ENCODE results near the gene KRT73.

GRCh38 chr12:52662093-52662917 is 43.9 kb upstream of the KRT73 start:
- TF ChIP-seq EZH2 (IDR thresholded peaks at IDR 0.05; ENCODE audit: low read depth, unreplicated experiment): no peak
- no peak for TF ChIP-seq POLR2AphosphoS5 (IDR thresholded peaks at IDR 0.05; ENCODE audit: low read depth)
- TF ChIP-seq, protein P1, sequence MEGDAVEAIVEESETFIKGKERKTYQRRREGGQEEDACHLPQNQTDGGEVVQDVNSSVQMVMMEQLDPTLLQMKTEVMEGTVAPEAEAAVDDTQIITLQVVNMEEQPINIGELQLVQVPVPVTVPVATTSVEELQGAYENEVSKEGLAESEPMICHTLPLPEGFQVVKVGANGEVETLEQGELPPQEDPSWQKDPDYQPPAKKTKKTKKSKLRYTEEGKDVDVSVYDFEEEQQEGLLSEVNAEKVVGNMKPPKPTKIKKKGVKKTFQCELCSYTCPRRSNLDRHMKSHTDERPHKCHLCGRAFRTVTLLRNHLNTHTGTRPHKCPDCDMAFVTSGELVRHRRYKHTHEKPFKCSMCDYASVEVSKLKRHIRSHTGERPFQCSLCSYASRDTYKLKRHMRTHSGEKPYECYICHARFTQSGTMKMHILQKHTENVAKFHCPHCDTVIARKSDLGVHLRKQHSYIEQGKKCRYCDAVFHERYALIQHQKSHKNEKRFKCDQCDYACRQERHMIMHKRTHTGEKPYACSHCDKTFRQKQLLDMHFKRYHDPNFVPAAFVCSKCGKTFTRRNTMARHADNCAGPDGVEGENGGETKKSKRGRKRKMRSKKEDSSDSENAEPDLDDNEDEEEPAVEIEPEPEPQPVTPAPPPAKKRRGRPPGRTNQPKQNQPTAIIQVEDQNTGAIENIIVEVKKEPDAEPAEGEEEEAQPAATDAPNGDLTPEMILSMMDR (conservative IDR thresholded peaks at IDR 0.05; ENCODE audit: low read depth in 2 of 2): no peak
- TF ChIP-seq EZH2phosphoT487 (IDR thresholded peaks at IDR 0.05; ENCODE audit: unreplicated experiment): no peak
- TF ChIP-seq ZNF331 (CRISPR knock-in tag; IDR thresholded peaks at IDR 0.05; ENCODE audit: low read depth): no peak
- no peak for TF ChIP-seq JUNB (IDR thresholded peaks at IDR 0.05; ENCODE audit: unreplicated experiment)
- TF ChIP-seq STAT1 (IDR thresholded peaks at IDR 0.05; ENCODE audit: unreplicated experiment): no peak
- TF ChIP-seq REST (IDR thresholded peaks at IDR 0.05; ENCODE audit: unreplicated experiment): no peak
- TF ChIP-seq NANOG (IDR thresholded peaks at IDR 0.05; ENCODE audit: borderline replicate concordance): no peak
- TF ChIP-seq CREB1 (CRISPR knock-in tag; IDR thresholded peaks at IDR 0.05; ENCODE audit: low read depth): no peak
- TF ChIP-seq ETS1 (IDR thresholded peaks at IDR 0.05): no peak
- no peak for TF ChIP-seq ZNF114 (CRISPR knock-in tag; IDR thresholded peaks at IDR 0.05)
- TF ChIP-seq, protein P2, sequence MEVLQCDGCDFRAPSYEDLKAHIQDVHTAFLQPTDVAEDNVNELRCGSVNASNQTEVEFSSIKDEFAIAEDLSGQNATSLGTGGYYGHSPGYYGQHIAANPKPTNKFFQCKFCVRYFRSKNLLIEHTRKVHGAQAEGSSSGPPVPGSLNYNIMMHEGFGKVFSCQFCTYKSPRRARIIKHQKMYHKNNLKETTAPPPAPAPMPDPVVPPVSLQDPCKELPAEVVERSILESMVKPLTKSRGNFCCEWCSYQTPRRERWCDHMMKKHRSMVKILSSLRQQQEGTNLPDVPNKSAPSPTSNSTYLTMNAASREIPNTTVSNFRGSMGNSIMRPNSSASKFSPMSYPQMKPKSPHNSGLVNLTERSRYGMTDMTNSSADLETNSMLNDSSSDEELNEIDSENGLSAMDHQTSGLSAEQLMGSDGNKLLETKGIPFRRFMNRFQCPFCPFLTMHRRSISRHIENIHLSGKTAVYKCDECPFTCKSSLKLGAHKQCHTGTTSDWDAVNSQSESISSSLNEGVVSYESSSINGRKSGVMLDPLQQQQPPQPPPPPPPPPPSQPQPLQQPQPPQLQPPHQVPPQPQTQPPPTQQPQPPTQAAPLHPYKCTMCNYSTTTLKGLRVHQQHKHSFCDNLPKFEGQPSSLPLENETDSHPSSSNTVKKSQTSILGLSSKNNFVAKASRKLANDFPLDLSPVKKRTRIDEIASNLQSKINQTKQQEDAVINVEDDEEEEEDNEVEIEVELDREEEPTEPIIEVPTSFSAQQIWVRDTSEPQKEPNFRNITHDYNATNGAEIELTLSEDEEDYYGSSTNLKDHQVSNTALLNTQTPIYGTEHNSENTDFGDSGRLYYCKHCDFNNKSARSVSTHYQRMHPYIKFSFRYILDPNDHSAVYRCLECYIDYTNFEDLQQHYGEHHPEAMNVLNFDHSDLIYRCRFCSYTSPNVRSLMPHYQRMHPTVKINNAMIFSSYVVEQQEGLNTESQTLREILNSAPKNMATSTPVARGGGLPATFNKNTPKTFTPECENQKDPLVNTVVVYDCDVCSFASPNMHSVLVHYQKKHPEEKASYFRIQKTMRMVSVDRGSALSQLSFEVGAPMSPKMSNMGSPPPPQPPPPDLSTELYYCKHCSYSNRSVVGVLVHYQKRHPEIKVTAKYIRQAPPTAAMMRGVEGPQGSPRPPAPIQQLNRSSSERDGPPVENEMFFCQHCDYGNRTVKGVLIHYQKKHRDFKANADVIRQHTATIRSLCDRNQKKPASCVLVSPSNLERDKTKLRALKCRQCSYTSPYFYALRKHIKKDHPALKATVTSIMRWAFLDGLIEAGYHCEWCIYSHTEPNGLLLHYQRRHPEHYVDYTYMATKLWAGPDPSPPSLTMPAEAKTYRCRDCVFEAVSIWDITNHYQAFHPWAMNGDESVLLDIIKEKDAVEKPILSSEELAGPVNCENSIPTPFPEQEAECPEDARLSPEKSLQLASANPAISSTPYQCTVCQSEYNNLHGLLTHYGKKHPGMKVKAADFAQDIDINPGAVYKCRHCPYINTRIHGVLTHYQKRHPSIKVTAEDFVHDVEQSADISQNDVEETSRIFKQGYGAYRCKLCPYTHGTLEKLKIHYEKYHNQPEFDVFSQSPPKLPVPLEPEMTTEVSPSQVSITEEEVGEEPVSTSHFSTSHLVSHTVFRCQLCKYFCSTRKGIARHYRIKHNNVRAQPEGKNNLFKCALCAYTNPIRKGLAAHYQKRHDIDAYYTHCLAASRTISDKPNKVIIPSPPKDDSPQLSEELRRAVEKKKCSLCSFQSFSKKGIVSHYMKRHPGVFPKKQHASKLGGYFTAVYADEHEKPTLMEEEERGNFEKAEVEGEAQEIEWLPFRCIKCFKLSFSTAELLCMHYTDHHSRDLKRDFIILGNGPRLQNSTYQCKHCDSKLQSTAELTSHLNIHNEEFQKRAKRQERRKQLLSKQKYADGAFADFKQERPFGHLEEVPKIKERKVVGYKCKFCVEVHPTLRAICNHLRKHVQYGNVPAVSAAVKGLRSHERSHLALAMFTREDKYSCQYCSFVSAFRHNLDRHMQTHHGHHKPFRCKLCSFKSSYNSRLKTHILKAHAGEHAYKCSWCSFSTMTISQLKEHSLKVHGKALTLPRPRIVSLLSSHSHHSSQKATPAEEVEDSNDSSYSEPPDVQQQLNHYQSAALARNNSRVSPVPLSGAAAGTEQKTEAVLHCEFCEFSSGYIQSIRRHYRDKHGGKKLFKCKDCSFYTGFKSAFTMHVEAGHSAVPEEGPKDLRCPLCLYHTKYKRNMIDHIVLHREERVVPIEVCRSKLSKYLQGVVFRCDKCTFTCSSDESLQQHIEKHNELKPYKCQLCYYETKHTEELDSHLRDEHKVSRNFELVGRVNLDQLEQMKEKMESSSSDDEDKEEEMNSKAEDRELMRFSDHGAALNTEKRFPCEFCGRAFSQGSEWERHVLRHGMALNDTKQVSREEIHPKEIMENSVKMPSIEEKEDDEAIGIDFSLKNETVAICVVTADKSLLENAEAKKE (CRISPR knock-in tag; IDR thresholded peaks at IDR 0.05): no peak

Data from GM23338 (cell line).